Naive thymus-derived CD4-positive, alpha-beta T cell (primary cell): ENCODE data around the gene NSMCE4A. TPM values are rescaled to one million over a fixed set of nuclear protein-coding genes. Genes with fewer than 3 reads are reported as not detected.
"Not testable (repeated sequence)": the region's sequence is repeated elsewhere in the genome, so short reads cannot be mapped to it uniquely, and the experiment has no call there.

Source experiments
- ATAC-seq: fragments of 150-1000 bp; cut with Tn5 transposase; 2 replicates; pipeline ENCODE4 v1.10.0; 2021; ENCODE audit warnings: mild to moderate bottlenecking, moderate library complexity
- CTCF ChIA-PET: fragments of 350-600 bp; sonication (Branson Sonifier 250); formaldehyde crosslinking; loops from one replicate; lab custom pipeline; 2021; ENCODE audit warnings: antibody characterized with exemption; lab: Charles Lee
- POLR2A ChIA-PET: fragments of 350-600 bp; sonication (Branson Sonifier 250); formaldehyde crosslinking; loops from one replicate; lab custom pipeline; 2021; ENCODE audit warnings: antibody characterized with exemption, inconsistent platforms; lab: Charles Lee
- DNase-seq, 9 donors: peaks; one replicate each; pipeline versions ENCODE4 v3.0.0 to v3.0.0-alpha.2; 2020 to 2022; ENCODE audit warnings: mixed read lengths in 1 of 9
- H3K27ac ChIP-seq: one replicate; pipeline ENCODE4 v1.7.0; 2013; ENCODE audit warnings: mild to moderate bottlenecking, low read depth, low read length, moderate library complexity
- H3K27me3 ChIP-seq, 2 donors: one replicate each; pipeline ENCODE4 v1.7.0; 2013; ENCODE audit warnings: low read length in 2 of 2, mild to moderate bottlenecking in 2 of 2, moderate library complexity in 2 of 2; ENCODE audit not compliant: control insufficient read depth in 2 of 2, insufficient read depth in 2 of 2
- H3K36me3 ChIP-seq, 3 experiments: 1 replicate in 2 of 3; 2 replicates in 1 of 3; pipeline ENCODE4 v1.7.0; 2013; ENCODE audit warnings: low read length in 3 of 3, mild to moderate bottlenecking in 3 of 3, moderate library complexity in 1 of 3; ENCODE audit not compliant: insufficient read depth in 3 of 3, control insufficient read depth in 2 of 3
- H3K4me1 ChIP-seq, 2 donors: one replicate each; pipeline ENCODE4 v1.7.0; 2013; ENCODE audit warnings: low read length in 2 of 2, mild to moderate bottlenecking in 2 of 2, moderate library complexity in 1 of 2; ENCODE audit not compliant: control insufficient read depth in 2 of 2, insufficient read depth in 2 of 2
- H3K4me3 ChIP-seq: 2 replicates; pipeline ENCODE4 v1.7.0; 2013; ENCODE audit warnings: mild to moderate bottlenecking, low read length
- H3K9me3 ChIP-seq, 3 experiments: 1 replicate in 2 of 3; 2 replicates in 1 of 3; pipeline ENCODE4 v1.7.0; 2013; ENCODE audit warnings: low read length in 3 of 3; ENCODE audit not compliant: control insufficient read depth in 2 of 3
- H3K27ac Mint-ChIP-seq, 9 donors: one replicate each; pipeline ENCODE4 v1.8.0; 2020 to 2022; ENCODE audit warnings: mixed read lengths in 9 of 9, mild to moderate bottlenecking in 8 of 9, moderate library complexity in 5 of 9, inconsistent platforms in 2 of 9
- H3K27me3 Mint-ChIP-seq, 5 donors: one replicate each; pipeline ENCODE4 v1.8.0; 2021 to 2022; ENCODE audit warnings: mixed read lengths in 5 of 5, mild to moderate bottlenecking in 1 of 5
- H3K36me3 Mint-ChIP-seq, 5 donors: one replicate each; pipeline ENCODE4 v1.8.0; 2020 to 2022; ENCODE audit warnings: mixed read lengths in 5 of 5, mild to moderate bottlenecking in 3 of 5, inconsistent platforms in 1 of 5
- H3K4me1 Mint-ChIP-seq, 7 donors: one replicate each; pipeline ENCODE4 v1.8.0; 2020 to 2022; ENCODE audit warnings: mixed read lengths in 7 of 7, mild to moderate bottlenecking in 3 of 7, inconsistent platforms in 1 of 7
- H3K4me3 Mint-ChIP-seq, 10 donors: one replicate each; pipeline ENCODE4 v1.8.0; 2020 to 2022; ENCODE audit warnings: mild to moderate bottlenecking in 10 of 10, mixed read lengths in 10 of 10, moderate library complexity in 6 of 10, inconsistent platforms in 2 of 10
- H3K9me3 Mint-ChIP-seq, 11 donors: one replicate each; pipeline ENCODE4 v1.8.0; 2020 to 2022; ENCODE audit warnings: mixed read lengths in 11 of 11, mild to moderate bottlenecking in 4 of 11, inconsistent platforms in 1 of 11, moderate library complexity in 1 of 11
- intact Hi-C, 2 donors: fragments of 100-400 bp; cut with micrococcal nuclease; formaldehyde crosslinking; loops; one replicate each; pipeline ENCODE4 v1.15.1; 2023
- polyA plus RNA-seq, 2 donors: library from polyadenylated mRNA; unstranded; fragments of 300-500 nt; fragmentation: Illumina TruSeq; gene quantifications; one replicate each; pipeline ENCODE4 v1.2.3, GENCODE V29; 2021
- total RNA-seq, 6 experiments: library from RNA in 5 of 6; stranded (reverse) in 5 of 6; gene quantifications; 1 replicate in 5 of 6; 2 replicates in 1 of 6; pipeline ENCODE4 v1.2.3 and lab custom pipeline; 2021 to 2026

NSMCE4A gene
- total and polyA plus RNA-seq, 7 experiments from 2014 or later: 34.7 to 87.2 (median 57.0) TPM

GRCh38 chr10:121942749-121943416, 32.1 kb downstream of the NSMCE4A start:
- peaks cover 0 to 3% (median 0%) of the 10 kb centered on the region in 7 donors for H3K4me1 Mint-ChIP-seq
- no peaks in the 10 kb centered on the region for H3K36me3 ChIP-seq
- DNase-seq (no peak), ATAC-seq (peak; percentile 63)
- no peak overlapping the region for H3K27ac ChIP-seq
- H3K9me3 ChIP-seq: no peaks in the 10 kb centered on the region
- ChIA-PET POLR2A (no interaction called here), CTCF (no interaction called here)
- no peaks in the 10 kb centered on the region for H3K36me3 Mint-ChIP-seq
- H3K27me3 ChIP-seq: no peaks in the 10 kb centered on the region
- peaks cover 7 to 19% (median 11%) of the 10 kb centered on the region in 5 donors for H3K27me3 Mint-ChIP-seq
- intact Hi-C loops: no loop called here
- H3K4me1 ChIP-seq: no peaks in the 10 kb centered on the region
- no peak overlapping the region for H3K4me3 Mint-ChIP-seq
- no peaks in the 10 kb centered on the region for H3K9me3 Mint-ChIP-seq
- H3K27ac Mint-ChIP-seq: no peak overlapping the region
- H3K4me3 ChIP-seq: no peak overlapping the region

- no peak overlapping the region for H3K27ac ChIP-seq
- no peak overlapping the region for H3K27ac Mint-ChIP-seq
- H3K36me3 ChIP-seq: no peaks in the 10 kb centered on the region
- CTCF ChIA-PET: no interaction called here
- H3K4me3 Mint-ChIP-seq: no peak overlapping the region
- H3K36me3 Mint-ChIP-seq: no peaks in the 10 kb centered on the region
- no peaks in the 10 kb centered on the region for H3K9me3 Mint-ChIP-seq
- H3K4me3 ChIP-seq: no peak overlapping the region
- peaks cover 0 to 3% (median 0%) of the 10 kb centered on the region in 7 donors for H3K4me1 Mint-ChIP-seq
- H3K27me3 Mint-ChIP-seq: peaks cover 8 to 24% (median 14%) of the 10 kb centered on the region in 5 donors
- no peaks in the 10 kb centered on the region for H3K27me3 ChIP-seq
- DNase-seq (no peak), ATAC-seq (no peak)
- no peaks in the 10 kb centered on the region for H3K9me3 ChIP-seq
- H3K4me1 ChIP-seq: no peaks in the 10 kb centered on the region
- POLR2A ChIA-PET: no interaction called here
- intact Hi-C loops: no loop called here
These were observed 33.5 kb downstream of the NSMCE4A start for GRCh38 chr10:121941532-121941931.

- Histone ChIP-seq H3K4me3 (no peak overlapping the region), H3K27ac (no peak overlapping the region), H3K9me3 (no peaks in the 10 kb centered on the region), H3K36me3 (no peaks in the 10 kb centered on the region), H3K27me3 (no peaks in the 10 kb centered on the region), H3K4me1 (no peaks in the 10 kb centered on the region)
- DNase-seq (no peak), ATAC-seq (no peak)
- Mint-ChIP-seq H3K36me3 (peaks cover 0 to 4% (median 0%) of the 10 kb centered on the region in 5 donors), H3K9me3 (no peaks in the 10 kb centered on the region), H3K27ac (no peak overlapping the region), H3K4me3 (no peak overlapping the region), H3K4me1 (peaks cover 0 to 5% (median 2%) of the 10 kb centered on the region in 7 donors), H3K27me3 (peaks cover 4 to 27% (median 8%) of the 10 kb centered on the region in 5 donors)
- intact Hi-C loops: no loop called here
- CTCF ChIA-PET: no interaction called here
- POLR2A ChIA-PET: no interaction called here
These were observed 38.7 kb downstream of the NSMCE4A start for GRCh38 chr10:121936295-121936694.

- ATAC-seq (no peak), DNase-seq (no peak)
- Mint-ChIP-seq H3K27ac (no peak overlapping the region), H3K4me3 (no peak overlapping the region), H3K36me3 (peaks cover 0 to 4% (median 0%) of the 10 kb centered on the region in 5 donors), H3K9me3 (no peaks in the 10 kb centered on the region), H3K27me3 (peaks cover 0 to 27% (median 7%) of the 10 kb centered on the region in 5 donors), H3K4me1 (peaks cover 0 to 11% (median 2%) of the 10 kb centered on the region in 7 donors)
- no peaks in the 10 kb centered on the region for H3K36me3 ChIP-seq
- no peaks in the 10 kb centered on the region for H3K9me3 ChIP-seq
- POLR2A ChIA-PET: no interaction called here
- no peak overlapping the region for H3K27ac ChIP-seq
- no peaks in the 10 kb centered on the region for H3K27me3 ChIP-seq
- intact Hi-C loops: no loop called here
- no peak overlapping the region for H3K4me3 ChIP-seq
- H3K4me1 ChIP-seq: no peaks in the 10 kb centered on the region
- CTCF ChIA-PET: no interaction called here
These were observed 39.3 kb downstream of the NSMCE4A start for GRCh38 chr10:121935702-121936101.

- Mint-ChIP-seq H3K27ac (peak overlapping the region in 8 of 9 donors; percentile 5 to 84 (median 22)), H3K4me3 (peak overlapping the region in 8 of 10 donors; percentile 20 to 91 (median 72)), H3K4me1 (peaks cover 8 to 40% (median 31%) of the 10 kb centered on the region in 7 donors)
- ATAC-seq, CTCF ChIA-PET, POLR2A ChIA-PET, H3K9me3 Mint-ChIP-seq, H3K9me3 ChIP-seq, H3K27me3 Mint-ChIP-seq, H3K27ac ChIP-seq, H3K36me3 Mint-ChIP-seq, intact Hi-C loops, H3K36me3 ChIP-seq, H3K27me3 ChIP-seq, DNase-seq, H3K4me3 ChIP-seq: not testable (repeated sequence)
- H3K4me1 ChIP-seq: peaks cover 0 to 13% of the 10 kb centered on the region in 2 donors
These were observed 44.5 kb downstream of the NSMCE4A start for GRCh38 chr10:121930268-121931085.

GRCh38 chr10:121929585-121930267, 45.3 kb downstream of the NSMCE4A start:
- H3K27ac ChIP-seq, ATAC-seq, DNase-seq, H3K36me3 Mint-ChIP-seq, H3K9me3 ChIP-seq, H3K27me3 ChIP-seq, H3K4me3 ChIP-seq, H3K36me3 ChIP-seq, H3K27me3 Mint-ChIP-seq, H3K9me3 Mint-ChIP-seq: not testable (repeated sequence)
- H3K4me1 ChIP-seq: peaks cover 0 to 13% of the 10 kb centered on the region in 2 donors
- POLR2A ChIA-PET: interaction anchor here (1.2 kb wide), 1 partner anchor 45 kb away, joined by 5 read pairs; the partner anchor contains the start of gene NSMCE4A
- CTCF ChIA-PET: interaction anchor here (1.1 kb wide), 1 partner anchor 1080 kb away, joined by 3 read pairs; no protein-coding TSS in a partner anchor
- Mint-ChIP-seq H3K4me3 (peak overlapping the region; percentile 2 to 91 (median 71)), H3K4me1 (peaks cover 13 to 46% (median 37%) of the 10 kb centered on the region in 7 donors), H3K27ac (peak overlapping the region; percentile 5 to 88 (median 52))
- intact Hi-C loops: loop anchor here (2.0 to 5.0 kb wide), 2 partner anchors 445 to 1078 kb away; partner anchors contain the start of genes ACADSB (in 1 of the 2), IKZF5 (in 1 of the 2) and PLEKHA1 (in 1 of the 2)
